Neuronal stem cell (in vitro differentiated cells): ENCODE measurements around the gene ART4.

ENCODE experiments used
- DNase-seq: peaks from one replicate; pipeline ENCODE4 v3.0.0-alpha.2; 2013; ENCODE audit warnings: low spot score
- H2AFZ ChIP-seq: one replicate; pipeline ENCODE4 v1.6.1; 2013; ENCODE audit warnings: mild to moderate bottlenecking, low read length, inconsistent platforms
- H2AK5ac ChIP-seq: 2 replicates; pipeline ENCODE4 v1.6.1; 2013; ENCODE audit warnings: low read depth, mild to moderate bottlenecking, inconsistent platforms, low read length, moderate library complexity, mixed read lengths
- H2BK120ac ChIP-seq: 2 replicates; pipeline ENCODE4 v1.6.1; 2013; ENCODE audit warnings: low read depth, mild to moderate bottlenecking, inconsistent platforms, low read length, moderate library complexity, mixed read lengths
- H2BK12ac ChIP-seq: one replicate; pipeline ENCODE4 v1.6.1; 2013; ENCODE audit warnings: low read length, inconsistent platforms
- H2BK15ac ChIP-seq: 2 replicates; pipeline ENCODE4 v1.6.1; 2013; ENCODE audit warnings: mild to moderate bottlenecking, low read length, inconsistent platforms, mixed read lengths
- H2BK5ac ChIP-seq: one replicate; pipeline ENCODE4 v1.6.1; 2013; ENCODE audit warnings: inconsistent platforms, mild to moderate bottlenecking, low read length, moderate library complexity
- H3K14ac ChIP-seq: one replicate; pipeline ENCODE4 v1.6.1; 2013; ENCODE audit warnings: low read length, inconsistent platforms
- H3K18ac ChIP-seq: 2 replicates; pipeline ENCODE4 v1.6.1; 2013; ENCODE audit warnings: low read length, inconsistent platforms
- H3K23ac ChIP-seq: 2 replicates; pipeline ENCODE4 v1.6.1; 2013; ENCODE audit warnings: low read depth, mild to moderate bottlenecking, mixed read lengths, low read length, inconsistent platforms; ENCODE audit not compliant: poor library complexity
- H3K27ac ChIP-seq: replicated peaks from 3 replicates; pipeline ENCODE4 v1.5.1; 2013; ENCODE audit warnings: low read length, inconsistent platforms
- H3K27me3 ChIP-seq, 3 experiments: 2 replicates each; pipeline ENCODE4 v1.6.1; 2013; ENCODE audit warnings: low read length in 3 of 3, mild to moderate bottlenecking in 2 of 3, inconsistent platforms in 1 of 3, low read depth in 1 of 3, mixed read lengths in 1 of 3, moderate library complexity in 1 of 3; ENCODE audit not compliant: control insufficient read depth in 3 of 3, insufficient read depth in 3 of 3
- H3K36me3 ChIP-seq, 2 donors: replicated peaks in 1 of 2; 2 replicates each; pipeline ENCODE4 v1.6.1; 2013; ENCODE audit warnings: low read length in 2 of 2; ENCODE audit not compliant: control insufficient read depth in 2 of 2, insufficient read depth in 2 of 2
- H3K4ac ChIP-seq: 2 replicates; pipeline ENCODE4 v1.6.1; 2013; ENCODE audit warnings: inconsistent platforms, mild to moderate bottlenecking, low read length, moderate library complexity
- H3K4me1 ChIP-seq, 2 donors: 1 replicate in 1 of 2; 2 replicates in 1 of 2; pipeline ENCODE4 v1.6.1; 2013; ENCODE audit warnings: low read length in 2 of 2, low read depth in 1 of 2; ENCODE audit not compliant: control insufficient read depth in 2 of 2, insufficient read depth in 1 of 2
- H3K4me2 ChIP-seq: one replicate; pipeline ENCODE4 v1.6.1; 2013; ENCODE audit warnings: mild to moderate bottlenecking, low read length, inconsistent platforms; ENCODE audit not compliant: insufficient read depth, poor library complexity, severe bottlenecking
- H3K4me3 ChIP-seq, 2 donors: 2 replicates each; pipeline ENCODE4 v1.5.1; 2013; ENCODE audit warnings: low read length in 2 of 2, mild to moderate bottlenecking in 2 of 2, inconsistent platforms in 1 of 2, moderate library complexity in 1 of 2
- H3K79me1 ChIP-seq: one replicate; pipeline ENCODE4 v1.6.1; 2013; ENCODE audit warnings: low read depth, mild to moderate bottlenecking, inconsistent platforms, low read length, moderate library complexity
- H3K9ac ChIP-seq: one replicate; pipeline ENCODE4 v1.6.1; 2013; ENCODE audit warnings: mild to moderate bottlenecking, low read depth, low read length, inconsistent platforms; ENCODE audit not compliant: poor library complexity
- H3K9me3 ChIP-seq, 2 donors: replicated peaks in 1 of 2; 2 replicates each; pipeline versions ENCODE3 to v1.6.1; 2013; ENCODE audit warnings: low read length in 2 of 2, mild to moderate bottlenecking in 2 of 2, inconsistent platforms in 1 of 2, low read depth in 1 of 2, mixed read lengths in 1 of 2, moderate library complexity in 1 of 2; ENCODE audit not compliant: control insufficient read depth in 2 of 2, insufficient read depth in 1 of 2
- H4K8ac ChIP-seq: one replicate; pipeline ENCODE4 v1.6.1; 2013; ENCODE audit warnings: low read depth, mild to moderate bottlenecking, inconsistent platforms, low read length, moderate library complexity
- H4K91ac ChIP-seq: one replicate; pipeline ENCODE4 v1.6.1; 2013; ENCODE audit warnings: low read length, low read depth, mild to moderate bottlenecking, inconsistent platforms; ENCODE audit not compliant: poor library complexity
- WGBS, 2 donors: extraction: QIAGEN DNeasy Blood & Tissue Kit; methylation state at CpG; one replicate each; pipeline ENCODE4 v1.1.7; 2013; ENCODE audit warnings: missing lambda C conversion rate in 2 of 2, mixed read lengths in 1 of 2; ENCODE audit not compliant: insufficient read length in 2 of 2, insufficient replicate concordance in 1 of 2; ENCODE audit errors: extremely low coverage in 2 of 2; 5-methylcytosine and 5-hydroxymethylcytosine counted together

The ART4 gene

DNA sequence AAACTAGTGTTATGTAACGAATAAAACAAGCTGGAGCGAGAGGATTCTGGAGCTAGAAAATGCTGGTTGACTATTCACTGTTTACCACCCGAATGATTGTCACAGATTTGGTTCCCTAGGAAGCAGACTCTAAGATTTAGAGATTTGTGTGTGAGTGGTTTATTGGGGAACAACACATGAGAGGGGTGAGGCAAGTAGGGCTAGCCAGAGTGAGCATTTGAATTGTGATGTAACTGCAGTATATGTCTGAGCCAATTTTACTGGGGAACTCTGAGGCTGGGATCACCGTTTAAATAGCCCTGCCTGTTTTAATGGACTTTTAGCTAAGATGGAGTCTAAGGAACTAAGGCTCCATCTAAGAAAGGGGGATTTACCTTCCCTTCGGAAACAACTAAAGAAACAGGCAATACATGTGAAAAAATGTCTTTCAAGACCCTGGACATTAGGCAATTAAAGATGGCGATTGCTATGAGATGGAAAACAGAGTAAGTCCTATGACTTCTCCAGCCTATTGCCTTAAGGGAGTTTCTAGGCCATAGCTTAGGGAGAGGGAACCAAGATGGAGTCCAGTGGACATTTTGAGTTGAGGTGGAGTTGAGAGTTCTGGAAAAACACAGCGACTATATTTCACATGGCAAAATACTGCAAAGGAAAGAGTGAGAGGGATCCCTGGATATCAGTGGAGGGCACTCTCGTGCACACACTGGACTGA is 36.1 kb upstream of the ART4 start:
- Histone ChIP-seq H3K4ac (no peak overlapping the region), H3K27me3 (no peaks in the 10 kb centered on the region), H2BK12ac (no peak overlapping the region), H2BK15ac (no peak overlapping the region), H3K23ac (no peak overlapping the region), H3K4me1 (no peaks in the 10 kb centered on the region), H3K18ac (no peak overlapping the region), H2AK5ac (no peak overlapping the region), H4K8ac (no peak overlapping the region), H3K14ac (no peak overlapping the region), H2AFZ (no peak overlapping the region), H3K27ac (no peak overlapping the region), H3K4me2 (no peak overlapping the region), H3K9ac (no peak overlapping the region), H2BK5ac (no peak overlapping the region), H3K36me3 (no peaks in the 10 kb centered on the region), H3K79me1 (no peaks in the 10 kb centered on the region), H4K91ac (no peak overlapping the region), H3K9me3 (no peaks in the 10 kb centered on the region), H2BK120ac (no peak overlapping the region), H3K4me3 (no peak overlapping the region)
- WGBS, 2 donors, result no CpG with 5 or more reads among the region's 8 CpGs
- DNase-seq, result no peak

DNA sequence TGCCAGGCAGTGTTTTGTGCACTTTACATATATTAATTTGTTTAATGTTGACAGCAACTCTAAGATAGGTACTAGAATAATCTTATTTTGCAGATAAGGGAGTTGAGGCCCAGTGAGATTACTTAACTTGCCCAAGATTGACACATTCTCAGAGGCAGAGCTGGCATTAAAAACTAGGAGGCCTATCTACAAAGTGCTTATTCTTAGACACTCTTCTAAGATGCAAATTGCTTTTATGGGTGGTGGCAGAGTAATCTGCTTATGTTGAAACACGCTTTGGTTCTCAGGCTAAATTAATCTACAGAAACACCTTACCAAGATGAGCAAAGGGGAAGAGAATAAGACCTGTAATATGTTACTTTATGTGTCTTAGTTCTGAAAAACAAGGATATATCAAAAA is 35.2 kb upstream of the ART4 start:
- Histone ChIP-seq H3K36me3 (no peaks in the 10 kb centered on the region), H3K27ac (no peak overlapping the region), H2AK5ac (no peak overlapping the region), H3K14ac (no peak overlapping the region), H2BK12ac (no peak overlapping the region), H3K23ac (no peak overlapping the region), H2BK15ac (no peak overlapping the region), H3K79me1 (no peaks in the 10 kb centered on the region), H3K18ac (no peak overlapping the region), H4K91ac (no peak overlapping the region), H3K4me1 (no peaks in the 10 kb centered on the region), H2BK120ac (no peak overlapping the region), H3K4me3 (no peak overlapping the region), H3K4me2 (no peak overlapping the region), H3K27me3 (no peaks in the 10 kb centered on the region), H3K9me3 (no peaks in the 10 kb centered on the region), H2BK5ac (no peak overlapping the region), H3K4ac (no peak overlapping the region), H4K8ac (no peak overlapping the region), H2AFZ (no peak overlapping the region), H3K9ac (no peak overlapping the region)
- WGBS, 2 donors, result no CpG with 5 or more reads among the region's 1 CpG
- no peak for DNase-seq

DNA sequence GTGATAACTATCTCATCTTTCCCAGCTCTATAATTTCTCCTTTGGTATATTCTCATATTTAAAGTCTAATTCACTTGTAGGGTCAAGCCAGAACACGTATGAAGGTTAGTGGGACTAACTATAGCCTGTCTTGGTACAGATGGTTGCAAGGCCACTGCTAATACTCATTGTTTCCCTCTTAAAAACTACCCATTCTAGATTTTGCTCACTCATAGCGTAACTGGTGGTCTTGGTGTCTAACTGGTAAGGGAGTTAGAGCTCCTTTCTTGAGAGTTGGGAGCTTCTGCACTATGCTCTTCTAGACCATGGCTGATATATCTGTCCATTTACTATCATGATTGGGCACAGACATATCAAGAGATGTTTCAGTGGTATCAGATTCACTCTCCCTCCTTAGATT is 33.5 kb upstream of the ART4 start:
- H3K9ac ChIP-seq, result no peak overlapping the region
- WGBS, 2 donors, result no CpG with 5 or more reads among the region's 2 CpGs
- H3K4me2 ChIP-seq, result no peak overlapping the region

DNA sequence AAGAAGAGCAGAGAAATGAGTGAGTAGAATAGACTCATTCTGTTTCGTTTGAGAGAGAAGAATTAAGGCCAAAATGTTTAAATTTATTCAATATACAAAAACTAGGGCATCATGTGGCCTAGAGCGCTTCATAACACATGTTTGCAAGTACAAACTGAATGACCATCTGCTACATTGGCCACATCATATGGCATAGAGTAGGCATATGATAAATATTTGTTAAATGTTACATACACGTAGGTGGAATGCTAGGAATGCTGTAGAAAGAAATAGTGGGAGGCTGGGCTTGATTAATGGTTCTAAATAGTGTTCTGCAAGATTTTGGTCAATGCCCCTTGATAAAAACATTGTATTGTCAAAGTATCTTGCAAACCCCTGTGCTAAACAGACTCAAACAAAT is 31.6 kb upstream of the ART4 start:
- no CpG with 5 or more reads among the region's 3 CpGs for WGBS, 2 donors
- no peak for DNase-seq
- Histone ChIP-seq H3K23ac (no peak overlapping the region), H3K4me1 (no peaks in the 10 kb centered on the region), H4K8ac (no peak overlapping the region), H2AK5ac (no peak overlapping the region), H2AFZ (no peak overlapping the region), H3K79me1 (no peaks in the 10 kb centered on the region), H3K9me3 (no peaks in the 10 kb centered on the region), H3K36me3 (no peaks in the 10 kb centered on the region), H3K27ac (no peak overlapping the region), H3K4me3 (no peak overlapping the region), H3K4ac (no peak overlapping the region), H3K14ac (no peak overlapping the region), H3K9ac (no peak overlapping the region), H3K4me2 (no peak overlapping the region), H3K18ac (no peak overlapping the region), H4K91ac (no peak overlapping the region), H2BK120ac (no peak overlapping the region), H2BK5ac (no peak overlapping the region), H2BK12ac (no peak overlapping the region), H2BK15ac (no peak overlapping the region), H3K27me3 (no peaks in the 10 kb centered on the region)

More for the DNA sequence above, 33.5 kb upstream of the ART4 start:
- no peaks in the 10 kb centered on the region for H3K9me3 ChIP-seq
- H3K27ac ChIP-seq, result no peak overlapping the region
- no peaks in the 10 kb centered on the region for H3K27me3 ChIP-seq
- H2BK5ac ChIP-seq, result no peak overlapping the region
- no peak overlapping the region for H3K18ac ChIP-seq
- H3K23ac ChIP-seq, result no peak overlapping the region
- H3K36me3 ChIP-seq, result no peaks in the 10 kb centered on the region
- no peak overlapping the region for H2AK5ac ChIP-seq
- no peaks in the 10 kb centered on the region for H3K79me1 ChIP-seq
- H2BK120ac ChIP-seq, result no peak overlapping the region
- H2BK12ac ChIP-seq, result no peak overlapping the region
- no peak overlapping the region for H4K91ac ChIP-seq
- H3K14ac ChIP-seq, result no peak overlapping the region
- no peak overlapping the region for H3K4me3 ChIP-seq
- H2BK15ac ChIP-seq, result no peak overlapping the region
- no peaks in the 10 kb centered on the region for H3K4me1 ChIP-seq
- DNase-seq, result no peak
- H3K4ac ChIP-seq, result no peak overlapping the region
- H2AFZ ChIP-seq, result no peak overlapping the region
- H4K8ac ChIP-seq, result no peak overlapping the region
